CD14-positive monocyte (primary cell): ENCODE results near the gene NPW. TPM values are rescaled to one million over a fixed set of nuclear protein-coding genes. Genes with fewer than 3 reads are reported as not detected.

Experiments
- DNase-seq, 3 donors: peaks; one replicate each; pipeline ENCODE4 v3.0.0-alpha.2; 2011 to 2022
- H2AFZ ChIP-seq: 2 replicates; pipeline ENCODE4 v1.6.0; 2012; ENCODE audit warnings: mild to moderate bottlenecking, low read depth, low read length, inconsistent platforms; ENCODE audit not compliant: insufficient read depth, poor library complexity, severe bottlenecking
- H3K27ac ChIP-seq, 2 donors: 1 replicate in 1 of 2; 2 replicates in 1 of 2; pipeline ENCODE4 v1.5.1; 2012 to 2013; ENCODE audit warnings: low read length in 2 of 2, control low read depth in 1 of 2, inconsistent platforms in 1 of 2, low read depth in 1 of 2, mild to moderate bottlenecking in 1 of 2
- H3K27me3 ChIP-seq, 2 donors: one replicate each; pipeline versions ENCODE4 v1.6.0 to v1.6.1; 2011 to 2013; ENCODE audit warnings: low read length in 2 of 2; ENCODE audit not compliant: control insufficient read depth in 2 of 2, insufficient read depth in 2 of 2
- H3K36me3 ChIP-seq, 2 donors: replicated peaks in 1 of 2; 1 replicate in 1 of 2; 2 replicates in 1 of 2; pipeline versions ENCODE4 v1.5.1 to v1.6.1; 2012 to 2013; ENCODE audit warnings: low read length in 2 of 2, control low read depth in 1 of 2, inconsistent platforms in 1 of 2, mild to moderate bottlenecking in 1 of 2; ENCODE audit not compliant: insufficient read depth in 2 of 2, control insufficient read depth in 1 of 2
- H3K4me1 ChIP-seq, 2 donors: 1 replicate in 1 of 2; 2 replicates in 1 of 2; pipeline versions ENCODE4 v1.5.1 to v1.6.1; 2012 to 2013; ENCODE audit warnings: low read length in 2 of 2, control low read depth in 1 of 2, inconsistent platforms in 1 of 2, mild to moderate bottlenecking in 1 of 2, moderate library complexity in 1 of 2; ENCODE audit not compliant: insufficient read depth in 2 of 2, control insufficient read depth in 1 of 2
- H3K4me2 ChIP-seq: replicated peaks from 2 replicates; pipeline ENCODE3; 2012; ENCODE audit warnings: low read length, moderate library complexity, mild to moderate bottlenecking; ENCODE audit not compliant: poor library complexity, severe bottlenecking; ENCODE audit errors: extremely low read depth
- H3K4me3 ChIP-seq, 3 experiments: fragments of 200-600 bp in 1 of 3; sonication (generic) in 1 of 3; replicated peaks in 1 of 3; 1 replicate in 2 of 3; 2 replicates in 1 of 3; pipeline ENCODE4 v1.5.1; 2011 to 2013; ENCODE audit warnings: low read length in 3 of 3, mild to moderate bottlenecking in 3 of 3, control low read depth in 2 of 3, low read depth in 2 of 3, inconsistent platforms in 1 of 3, moderate library complexity in 1 of 3
- H3K79me2 ChIP-seq: 2 replicates; pipeline ENCODE4 v1.6.0; 2012; ENCODE audit warnings: mild to moderate bottlenecking, control low read depth, inconsistent platforms, low read length, moderate library complexity; ENCODE audit not compliant: insufficient read depth
- H3K9ac ChIP-seq: 2 replicates; pipeline ENCODE4 v1.6.0; 2017; ENCODE audit warnings: low read length, mild to moderate bottlenecking; ENCODE audit not compliant: insufficient read depth, poor library complexity, severe bottlenecking
- H3K9me3 ChIP-seq, 2 donors: replicated peaks in 1 of 2; 1 replicate in 1 of 2; 2 replicates in 1 of 2; pipeline versions ENCODE4 v1.5.1 to v1.6.1; 2012 to 2013; ENCODE audit warnings: low read length in 2 of 2, control low read depth in 1 of 2; ENCODE audit not compliant: control insufficient read depth in 1 of 2, insufficient read depth in 1 of 2
- H4K20me1 ChIP-seq: 2 replicates; pipeline ENCODE4 v1.6.0; 2012; ENCODE audit warnings: mild to moderate bottlenecking, low read length, control low read depth, moderate library complexity; ENCODE audit not compliant: insufficient read depth
- H3K27ac Mint-ChIP-seq, 7 donors: one replicate each; pipeline ENCODE4 v1.8.0; 2020; ENCODE audit warnings: mild to moderate bottlenecking in 7 of 7, mixed read lengths in 7 of 7, moderate library complexity in 6 of 7, inconsistent platforms in 2 of 7
- H3K27me3 Mint-ChIP-seq, 3 donors: one replicate each; pipeline ENCODE4 v1.8.0; 2021 to 2022; ENCODE audit warnings: low read depth in 3 of 3, mild to moderate bottlenecking in 3 of 3, mixed read lengths in 3 of 3, moderate library complexity in 3 of 3, inconsistent platforms in 1 of 3
- H3K36me3 Mint-ChIP-seq, 2 donors: one replicate each; pipeline ENCODE4 v1.8.0; 2020; ENCODE audit warnings: mixed read lengths in 2 of 2, inconsistent platforms in 1 of 2, mild to moderate bottlenecking in 1 of 2
- H3K4me1 Mint-ChIP-seq: one replicate; pipeline ENCODE4 v1.8.0; 2020; ENCODE audit warnings: mild to moderate bottlenecking, mixed read lengths
- H3K4me3 Mint-ChIP-seq, 2 donors: one replicate each; pipeline ENCODE4 v1.8.0; 2020; ENCODE audit warnings: mild to moderate bottlenecking in 2 of 2, mixed read lengths in 2 of 2, moderate library complexity in 1 of 2
- H3K9me3 Mint-ChIP-seq, 7 donors: one replicate each; pipeline ENCODE4 v1.8.0; 2020 to 2022; ENCODE audit warnings: mixed read lengths in 7 of 7, mild to moderate bottlenecking in 6 of 7, moderate library complexity in 6 of 7, inconsistent platforms in 2 of 7
- CTCF ChIP-seq: fragments of 200-600 bp; IDR thresholded peaks from one replicate; pipeline ENCODE4 v1.8.0; 2022; ENCODE audit warnings: antibody characterized with exemption, mild to moderate bottlenecking
- WGBS: methylation state at CpG from one replicate; pipeline ENCODE4 v1.1.5; 2013; ENCODE audit warnings: missing lambda C conversion rate; ENCODE audit not compliant: insufficient coverage; 5-methylcytosine and 5-hydroxymethylcytosine counted together
- intact Hi-C, 2 donors: fragments of 100-400 bp; cut with micrococcal nuclease; formaldehyde crosslinking; loops; one replicate each; pipeline versions ENCODE4 v1.15.0 to v1.15.1; 2023
- polyA plus RNA-seq, 3 donors: library from polyadenylated mRNA; depleted of rRNA in 1 of 3; unstranded in 2 of 3; stranded (reverse) in 1 of 3; fragments of 300-500 nt in 2 of 3; fragments of >200 nt in 1 of 3; fragmentation: Illumina TruSeq in 2 of 3; gene quantifications; 1 replicate in 2 of 3; 2 replicates in 1 of 3; pipeline ENCODE4 v1.2.3, GENCODE V29; 2012 to 2021

The NPW gene
- polyA plus RNA-seq, 3 donors, result not detected

- H2AFZ ChIP-seq, result no peak overlapping the region
- H3K4me2 ChIP-seq, result no peak overlapping the region
- H3K9ac ChIP-seq, result no peak overlapping the region
- no peaks in the 10 kb centered on the region for H3K36me3 ChIP-seq
- H3K27me3 ChIP-seq, result peaks cover 0 to 4% of the 10 kb centered on the region in 2 donors
- no peak overlapping the region for H3K4me3 ChIP-seq
- peaks cover 0 to 26% (median 11%) of the 10 kb centered on the region in 3 donors for H3K27me3 Mint-ChIP-seq
- no peak overlapping the region for H3K27ac Mint-ChIP-seq
- intact Hi-C loops, result no loop called here
- no peaks in the 10 kb centered on the region for H4K20me1 ChIP-seq
- H3K4me3 Mint-ChIP-seq, result no peak overlapping the region
- H3K27ac ChIP-seq, result no peak overlapping the region
- DNase-seq, result no peak
- WGBS, result 96% methylated on average over 8 of the region's 17 CpGs
- no peaks in the 10 kb centered on the region for H3K9me3 Mint-ChIP-seq
- no peaks in the 10 kb centered on the region for H3K36me3 Mint-ChIP-seq
- H3K79me2 ChIP-seq, result no peaks in the 10 kb centered on the region
- peaks cover 16 to 17% of the 10 kb centered on the region in 2 donors for H3K4me1 ChIP-seq
- peaks cover 13% of the 10 kb centered on the region for H3K4me1 Mint-ChIP-seq
- H3K9me3 ChIP-seq, result no peaks in the 10 kb centered on the region
- TF ChIP-seq CTCF, result no peak
These were observed 15.3 kb downstream of the NPW start for GRCh38 chr16:2034696-2035430.

- Mint-ChIP-seq H3K27ac (no peak overlapping the region), H3K4me3 (no peak overlapping the region), H3K9me3 (no peaks in the 10 kb centered on the region), H3K27me3 (peaks cover 0 to 26% (median 9%) of the 10 kb centered on the region in 3 donors), H3K4me1 (peaks cover 13% of the 10 kb centered on the region), H3K36me3 (no peaks in the 10 kb centered on the region)
- H3K4me1 ChIP-seq, result peaks cover 16 to 17% of the 10 kb centered on the region in 2 donors
- H2AFZ ChIP-seq, result no peak overlapping the region
- intact Hi-C loops, result no loop called here
- no peaks in the 10 kb centered on the region for H4K20me1 ChIP-seq
- H3K27me3 ChIP-seq, result peaks cover 0 to 4% of the 10 kb centered on the region in 2 donors
- no peak for DNase-seq
- no peak overlapping the region for H3K9ac ChIP-seq
- no peaks in the 10 kb centered on the region for H3K9me3 ChIP-seq
- TF ChIP-seq CTCF, result no peak
- no peaks in the 10 kb centered on the region for H3K36me3 ChIP-seq
- WGBS, result 95% methylated on average over 32 of the region's 34 CpGs
- H3K4me3 ChIP-seq, result no peak overlapping the region
- no peak overlapping the region for H3K4me2 ChIP-seq
- H3K79me2 ChIP-seq, result no peaks in the 10 kb centered on the region
- H3K27ac ChIP-seq, result no peak overlapping the region
These were observed 16.0 kb downstream of the NPW start for GRCh38 chr16:2035431-2036199.
